Skin of body (tissue), 2 donors: ENCODE data around the gene NEDD4L. TPM values are rescaled to one million over a fixed set of nuclear protein-coding genes. Genes with fewer than 3 reads are reported as not detected.
A peak's percentile ranks its signal among the peaks of the same experiment; 100 is the strongest.

ENCODE experiments used
- DNase-seq: peaks from one replicate; lab custom pipeline; 2025; lab: John Stamatoyannopoulos, UW
- total RNA-seq: library from RNA; depleted of rRNA; stranded (reverse); fragments of >200 nt; gene quantifications from one replicate; pipeline ENCODE4 v1.2.3, GENCODE V29; 2014

The NEDD4L gene
- total RNA-seq, 1 donor from 2014 or later: 40.1 TPM

- DNase-seq: no peak
These were observed 47.1 kb downstream of the NEDD4L start for GRCh38 chr18:58091099-58091611.

GRCh38 chr18:58093311-58093803 lies 49.3 kb downstream of the NEDD4L start:
- no peak for DNase-seq

GRCh38 chr18:58095222-58095621 lies 51.2 kb downstream of the NEDD4L start:
- no peak for DNase-seq

- no peak for DNase-seq
These were observed 51.6 kb downstream of the NEDD4L start for GRCh38 chr18:58095655-58096054.

GRCh38 chr18:58096658-58097057 lies 52.6 kb downstream of the NEDD4L start:
- no peak for DNase-seq

GRCh38 chr18:58097121-58097906 lies 53.3 kb downstream of the NEDD4L start:
- DNase-seq: no peak

- DNase-seq: no peak
These were observed 53.8 kb downstream of the NEDD4L start for GRCh38 chr18:58097907-58098166.

- no peak for DNase-seq
These were observed 54.7 kb downstream of the NEDD4L start for GRCh38 chr18:58098706-58099105.

- no peak for DNase-seq
These were observed 56.1 kb downstream of the NEDD4L start for GRCh38 chr18:58100154-58100553.

GRCh38 chr18:58101291-58101794 lies 57.3 kb downstream of the NEDD4L start:
- DNase-seq: peak; percentile 63

GRCh38 chr18:58102018-58102417 lies 58.0 kb downstream of the NEDD4L start:
- DNase-seq: no peak

GRCh38 chr18:58102875-58103274 lies 58.8 kb downstream of the NEDD4L start:
- no peak for DNase-seq

GRCh38 chr18:58103339-58103985 lies 59.4 kb downstream of the NEDD4L start:
- DNase-seq: no peak

- no peak for DNase-seq
These were observed 60.1 kb downstream of the NEDD4L start for GRCh38 chr18:58104096-58104495.

GRCh38 chr18:58105206-58105887 lies 61.3 kb downstream of the NEDD4L start:
- no peak for DNase-seq

GRCh38 chr18:58105888-58106260 lies 61.8 kb downstream of the NEDD4L start:
- DNase-seq: no peak

GRCh38 chr18:58106289-58107070 lies 62.5 kb downstream of the NEDD4L start:
- no peak for DNase-seq

GRCh38 chr18:58109256-58109655 lies 65.2 kb downstream of the NEDD4L start:
- DNase-seq: no peak

GRCh38 chr18:58110398-58110797 lies 66.4 kb downstream of the NEDD4L start:
- no peak for DNase-seq

- no peak for DNase-seq
These were observed 68.1 kb downstream of the NEDD4L start for GRCh38 chr18:58112174-58112573.

- no peak for DNase-seq
These were observed 69.3 kb downstream of the NEDD4L start for GRCh38 chr18:58113337-58113736.
